Inflammatory macrophage treated with lipopolysaccharide for 4 hours (primary cell): Measurements from ENCODE around the gene MCFD2.
"Not testable (repeated sequence)": the region's sequence is repeated elsewhere in the genome, so short reads cannot be mapped to it uniquely, and the experiment has no call there.

Source experiments
- DNase-seq: peaks from one replicate; pipeline ENCODE4 v3.0.0-alpha.2; 2020

MCFD2 gene

GRCh38 chr2:46900381-46900780 lies 15.2 kb downstream of the MCFD2 start:
- DNase-seq = no peak

- DNase-seq = no peak
Observed at GRCh38 chr2:46899053-46899452, 16.6 kb downstream of the MCFD2 start.

- no peak for DNase-seq
Observed at GRCh38 chr2:46898024-46898423, 17.6 kb downstream of the MCFD2 start.

GRCh38 chr2:46893269-46893939 lies 22.2 kb downstream of the MCFD2 start:
- DNase-seq = no peak

GRCh38 chr2:46891956-46892553 lies 23.6 kb downstream of the MCFD2 start:
- no peak for DNase-seq

- no peak for DNase-seq
Observed at GRCh38 chr2:46888421-46888952, 27.1 kb downstream of the MCFD2 start.

GRCh38 chr2:46887028-46887885 lies 28.3 kb downstream of the MCFD2 start:
- no peak for DNase-seq

- no peak for DNase-seq
Observed at GRCh38 chr2:46886268-46887027, 29.2 kb downstream of the MCFD2 start.

- no peak for DNase-seq
Observed at GRCh38 chr2:46885376-46885775, 30.2 kb downstream of the MCFD2 start.

- no peak for DNase-seq
Observed at GRCh38 chr2:46879511-46879910, 36.1 kb downstream of the MCFD2 start.

GRCh38 chr2:46878886-46879285 lies 36.7 kb downstream of the MCFD2 start:
- no peak for DNase-seq

- DNase-seq = no peak
Observed at GRCh38 chr2:46878240-46878877, 37.2 kb downstream of the MCFD2 start.

GRCh38 chr2:46877619-46878113 lies 37.9 kb downstream of the MCFD2 start:
- DNase-seq = no peak

- peak; percentile 55 for DNase-seq
Observed at GRCh38 chr2:46876741-46877384, 38.7 kb downstream of the MCFD2 start.

GRCh38 chr2:46875962-46876689 lies 39.5 kb downstream of the MCFD2 start:
- DNase-seq = not testable (repeated sequence)

- no peak for DNase-seq
Observed at GRCh38 chr2:46875226-46875899, 40.2 kb downstream of the MCFD2 start.

- no peak for DNase-seq
Observed at GRCh38 chr2:46874236-46874929, 41.2 kb downstream of the MCFD2 start.

- peak; percentile 88 for DNase-seq
Observed at GRCh38 chr2:46873604-46874068, 42.0 kb downstream of the MCFD2 start.

- DNase-seq = no peak
Observed at GRCh38 chr2:46872902-46873603, 42.6 kb downstream of the MCFD2 start.
